HepG2 (cell line): Measurements from ENCODE around the gene C6orf132. TPM values are rescaled to one million over a fixed set of nuclear protein-coding genes. Genes with fewer than 3 reads are reported as not detected.

Experiments used
- AHDC1 ChIP-seq: sonication (generic); formaldehyde crosslinking; IDR thresholded peaks from 2 replicates; pipeline ENCODE4 v1.5.1; 2020; ENCODE audit warnings: mild to moderate bottlenecking, missing genetic modification reagents, borderline replicate concordance
- ARHGAP35 ChIP-seq: sonication (generic); formaldehyde crosslinking; IDR thresholded peaks from 2 replicates; pipeline ENCODE4 v1.9.0; 2022; ENCODE audit warnings: mild to moderate bottlenecking, inconsistent platforms, moderate library complexity, missing genetic modification reagents, borderline replicate concordance
- CAMTA2 ChIP-seq: sonication (generic); formaldehyde crosslinking; IDR thresholded peaks from 2 replicates; pipeline ENCODE4 v1.4.0; 2020; ENCODE audit warnings: mild to moderate bottlenecking, missing genetic modification reagents, borderline replicate concordance
- CHD2 ChIP-seq: IDR thresholded peaks from 2 replicates; pipeline ENCODE4 v1.6.1; 2011; ENCODE audit warnings: low read depth, low read length, improper control_type of control experiment
- DMAP1 ChIP-seq: IDR thresholded peaks from 2 replicates; pipeline ENCODE4 v1.6.1; 2016
- MIER2 ChIP-seq: IDR thresholded peaks from 2 replicates; pipeline ENCODE4 v1.6.1; 2016; ENCODE audit warnings: missing biosample characterization, missing genetic modification reagents
- PLSCR1 ChIP-seq: sonication (generic); formaldehyde crosslinking; IDR thresholded peaks from 2 replicates; pipeline ENCODE4 v1.5.0; 2020; ENCODE audit warnings: missing genetic modification reagents, mild to moderate bottlenecking, borderline replicate concordance
- SKI ChIP-seq: fragments of 450-650 bp; IDR thresholded peaks from one replicate; pipeline ENCODE4 v1.6.1; 2018; ENCODE audit warnings: mild to moderate bottlenecking; ENCODE audit not compliant: partially characterized antibody
- ZBTB14 ChIP-seq: sonication (generic); formaldehyde crosslinking; IDR thresholded peaks from 2 replicates; pipeline ENCODE4 v1.4.0; 2020; ENCODE audit warnings: missing genetic modification reagents
- ZC3H4 ChIP-seq: sonication (generic); formaldehyde crosslinking; IDR thresholded peaks from 2 replicates; pipeline ENCODE4 v1.4.0; 2020; ENCODE audit warnings: missing genetic modification reagents, borderline replicate concordance
- ZNF180 ChIP-seq: sonication (generic); formaldehyde crosslinking; IDR thresholded peaks from 2 replicates; pipeline ENCODE4 v1.4.0; 2020; ENCODE audit warnings: low read depth, missing genetic modification reagents, borderline replicate concordance
- ZNF468 ChIP-seq: sonication (generic); formaldehyde crosslinking; IDR thresholded peaks from 2 replicates; pipeline ENCODE4 v1.8.0; 2022; ENCODE audit warnings: mild to moderate bottlenecking, moderate library complexity, missing genetic modification reagents
- ZNF574 ChIP-seq: sonication (generic); formaldehyde crosslinking; IDR thresholded peaks from 2 replicates; pipeline ENCODE4 v1.4.0; 2020; ENCODE audit warnings: missing genetic modification reagents
- ZNF607 ChIP-seq: sonication (generic); formaldehyde crosslinking; IDR thresholded peaks from 2 replicates; pipeline ENCODE4 v1.5.1; 2020; ENCODE audit warnings: missing genetic modification reagents, mild to moderate bottlenecking, borderline replicate concordance
- polyA plus RNA-seq, 8 experiments: library from polyadenylated mRNA; depleted of rRNA in 3 of 8; stranded (reverse) in 7 of 8; unstranded in 1 of 8; fragments of >200 nt; fragmentation: Illumina TruSeq in 4 of 8; extraction: Trizol in 4 of 8; gene quantifications; 2 replicates each; pipeline versions ENCODE4 v1.2.1 to v1.2.3, GENCODE V29; 2011 to 2016; ENCODE audit warnings: low read depth in 4 of 8, missing spikeins in 1 of 8, mixed read lengths in 1 of 8; ENCODE audit not compliant: insufficient read depth in 1 of 8
- total RNA-seq, 5 experiments: library from RNA; depleted of rRNA; stranded (reverse); fragments of >200 nt; fragmentation: Illumina TruSeq; extraction: Trizol; gene quantifications; 2 replicates each; pipeline ENCODE4 v1.2.3, GENCODE V29; 2016; ENCODE audit warnings: low read depth in 1 of 5
- TF ChIP-seq, protein P1 (sequence below): sonication (generic); formaldehyde crosslinking; IDR thresholded peaks from 2 replicates; pipeline ENCODE4 v1.8.1; 2023; ENCODE audit warnings: mild to moderate bottlenecking, moderate library complexity, missing genetic modification reagents

C6orf132 gene
- total and polyA plus RNA-seq, 2 of the 13 experiments (the other 11 are each of a cell fraction or from before 2014, with no cell fraction given), result 0.78 to 3.0 TPM

GRCh38 chr6:42101186-42101657, 41.2 kb downstream of the C6orf132 start (continued):
- TF ChIP-seq, protein P1, sequence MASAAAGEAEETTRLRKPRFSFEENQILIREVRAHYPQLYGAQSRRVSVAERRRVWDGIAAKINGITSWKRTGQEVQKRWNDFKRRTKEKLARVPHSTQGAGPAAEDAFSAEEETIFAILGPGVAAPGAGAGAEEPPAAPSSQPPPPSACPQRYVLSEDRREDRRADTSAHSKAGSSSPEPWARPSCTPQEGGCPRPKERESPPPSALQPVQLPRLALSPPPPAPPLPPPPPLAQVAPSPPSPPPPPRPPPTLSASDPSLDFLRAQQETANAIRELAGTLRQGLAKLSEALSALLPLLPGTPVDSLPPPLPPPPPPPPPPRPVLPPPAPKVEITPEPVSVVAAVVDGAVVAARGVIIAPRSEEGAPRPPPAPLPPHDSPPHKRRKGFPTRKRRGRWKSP (CRISPR knock-in tag), result no peak
- no peak for TF ChIP-seq PLSCR1 (CRISPR knock-in tag)
- no peak for TF ChIP-seq ARHGAP35 (CRISPR knock-in tag)
- TF ChIP-seq ZNF468 (CRISPR knock-in tag), result no peak
- TF ChIP-seq SKI, result no peak
- no peak for TF ChIP-seq AHDC1
- no peak for TF ChIP-seq CAMTA2 (CRISPR knock-in tag)
- TF ChIP-seq ZBTB14 (CRISPR knock-in tag), result no peak
- no peak for TF ChIP-seq DMAP1 (CRISPR knock-in tag)
- no peak for TF ChIP-seq MIER2
- no peak for TF ChIP-seq ZNF574 (CRISPR knock-in tag)
- no peak for TF ChIP-seq ZNF180 (CRISPR knock-in tag)
- no peak for TF ChIP-seq CHD2
- no peak for TF ChIP-seq ZNF607
- no peak for TF ChIP-seq ZC3H4
